Fibroblast of the aortic adventitia (primary cell): ENCODE data around the gene TMEM72. TPM values are rescaled to one million over a fixed set of nuclear protein-coding genes. Genes with fewer than 3 reads are reported as not detected.

ENCODE experiments used
- DNase-seq: peaks from one replicate; pipeline ENCODE4 v3.0.0-alpha.2; 2010; ENCODE audit warnings: low read depth
- H3K4me3 ChIP-seq: 2 replicates; pipeline ENCODE4 v1.5.1; 2011; ENCODE audit warnings: low read depth, mild to moderate bottlenecking, control low read depth, low read length, moderate library complexity
- CTCF ChIP-seq: IDR thresholded peaks from 2 replicates; pipeline ENCODE4 v1.5.1; 2011; ENCODE audit warnings: mild to moderate bottlenecking, low read length, control low read depth, inconsistent platforms; ENCODE audit not compliant: insufficient read depth
- total RNA-seq: library from RNA; depleted of rRNA; stranded (reverse); fragments of >200 nt; gene quantifications from 2 replicates; pipeline ENCODE4 v1.2.3, GENCODE V29; 2012; ENCODE audit warnings: low replicate concordance

Gene TMEM72
- total RNA-seq, 1 donor: not detected

- DNase-seq: no peak
- no peak for TF ChIP-seq CTCF
- no peak overlapping the region for H3K4me3 ChIP-seq
These were observed 25.3 kb downstream of the TMEM72 start for GRCh38 chr10:44936314-44936975.

GRCh38 chr10:44937196-44938005 is 26.3 kb downstream of the TMEM72 start:
- no peak for TF ChIP-seq CTCF
- DNase-seq: no peak
- H3K4me3 ChIP-seq: no peak overlapping the region

DNA sequence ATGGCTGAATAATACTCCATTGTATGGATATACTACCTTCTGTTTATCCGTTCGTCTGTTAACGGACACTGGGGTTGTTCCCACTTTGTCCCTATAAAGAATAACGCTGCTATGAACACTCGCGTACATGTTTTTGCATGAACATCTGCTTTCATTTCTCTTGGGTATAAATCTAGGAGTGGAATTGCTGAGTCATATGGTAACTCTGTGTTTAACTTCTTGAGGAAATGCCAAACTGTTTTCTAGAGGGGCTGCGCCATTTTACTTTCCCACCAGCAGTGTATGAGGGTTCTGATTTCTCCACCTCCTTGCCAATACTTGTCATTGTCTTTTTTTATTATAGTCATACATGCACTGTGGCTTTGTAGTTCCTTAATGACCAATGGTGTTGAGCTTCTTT is 27.8 kb downstream of the TMEM72 start:
- no peak for TF ChIP-seq CTCF
- no peak overlapping the region for H3K4me3 ChIP-seq
- DNase-seq: no peak

- no peak for DNase-seq
- TF ChIP-seq CTCF: no peak
- no peak overlapping the region for H3K4me3 ChIP-seq
These were observed 28.7 kb downstream of the TMEM72 start for GRCh38 chr10:44939691-44940401.

DNA sequence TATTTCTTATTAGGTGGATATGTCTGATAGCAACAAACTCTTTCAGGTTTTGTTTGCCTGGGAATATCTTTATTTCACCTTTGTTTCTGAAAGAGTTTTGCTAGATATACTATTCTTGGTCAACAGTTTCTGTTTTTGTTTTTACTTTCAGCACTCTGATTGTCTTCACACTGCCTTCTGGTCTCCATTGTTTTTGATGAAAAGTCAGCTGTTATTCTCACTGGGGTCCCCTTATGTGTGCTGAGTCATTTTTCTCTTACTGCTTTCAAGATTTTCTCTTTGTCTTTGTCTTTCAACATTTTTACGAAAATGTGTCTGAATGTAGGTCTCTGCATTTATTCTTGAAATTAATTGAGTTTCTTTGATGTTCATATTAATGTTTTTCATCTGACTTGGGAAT is 33.2 kb downstream of the TMEM72 start:
- no peak for DNase-seq
- H3K4me3 ChIP-seq: no peak overlapping the region
- no peak for TF ChIP-seq CTCF

DNA sequence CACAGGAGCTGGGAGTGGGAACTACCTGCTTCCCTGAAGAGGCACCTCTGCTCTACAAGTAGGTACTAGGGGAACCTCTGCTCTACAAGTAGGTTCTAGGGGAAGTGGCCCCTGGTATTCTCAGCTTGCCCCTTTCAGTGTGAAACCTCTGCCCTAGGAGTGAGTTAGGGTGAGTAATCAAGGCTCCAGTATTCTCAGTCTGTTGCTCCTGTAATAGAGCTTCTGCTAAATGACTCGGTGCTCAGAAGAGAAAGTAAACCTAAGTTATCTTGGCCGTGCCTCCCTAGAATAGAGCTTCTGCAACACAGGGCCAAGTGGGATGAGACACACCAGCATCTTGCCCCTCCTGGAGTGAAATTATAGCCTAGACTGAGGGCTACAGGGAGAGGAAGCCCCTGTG is 35.1 kb downstream of the TMEM72 start:
- no peak overlapping the region for H3K4me3 ChIP-seq
- TF ChIP-seq CTCF: no peak
- peak; percentile 31 for DNase-seq
